Measurements from ENCODE around the gene MCM7.

The MCM7 gene

DNA sequence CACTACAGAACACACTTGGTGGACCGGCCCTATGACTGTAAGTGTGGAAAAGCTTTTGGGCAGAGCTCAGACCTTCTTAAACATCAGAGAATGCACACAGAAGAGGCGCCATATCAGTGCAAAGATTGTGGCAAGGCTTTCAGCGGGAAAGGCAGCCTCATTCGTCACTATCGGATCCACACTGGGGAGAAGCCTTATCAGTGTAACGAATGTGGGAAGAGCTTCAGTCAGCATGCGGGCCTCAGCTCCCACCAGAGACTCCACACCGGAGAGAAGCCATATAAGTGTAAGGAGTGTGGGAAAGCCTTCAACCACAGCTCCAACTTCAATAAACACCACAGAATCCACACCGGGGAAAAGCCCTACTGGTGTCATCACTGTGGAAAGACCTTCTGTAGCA, 37.0 kb downstream of the MCM7 start:
- no peak overlapping the region for H3K27ac ChIP-seq
- TF ChIP-seq ZFX (IDR thresholded peaks at IDR 0.05), result 0 out of 2 replicates have a peak, but pooled peaks have one; percentile 19
- TF ChIP-seq CTCF (conservative IDR thresholded peaks at IDR 0.05), result no peak

- TF ChIP-seq ZFX (IDR thresholded peaks at IDR 0.05) (no peak), CTCF (conservative IDR thresholded peaks at IDR 0.05) (no peak)
- H3K27ac ChIP-seq, result no peak overlapping the region
These were observed 37.8 kb downstream of the MCM7 start for GRCh38 chr7:100063376-100063775.

GRCh38 chr7:100061518-100062193, 39.5 kb downstream of the MCM7 start:
- TF ChIP-seq ZFX (IDR thresholded peaks at IDR 0.05), result no peak
- no peak for TF ChIP-seq CTCF (conservative IDR thresholded peaks at IDR 0.05)
- H3K27ac ChIP-seq, result no peak overlapping the region

GRCh38 chr7:100059251-100059739, 41.9 kb downstream of the MCM7 start:
- H3K27ac ChIP-seq, result no peak overlapping the region
- TF ChIP-seq CTCF (conservative IDR thresholded peaks at IDR 0.05), result no peak
- no peak for TF ChIP-seq ZFX (IDR thresholded peaks at IDR 0.05)

DNA sequence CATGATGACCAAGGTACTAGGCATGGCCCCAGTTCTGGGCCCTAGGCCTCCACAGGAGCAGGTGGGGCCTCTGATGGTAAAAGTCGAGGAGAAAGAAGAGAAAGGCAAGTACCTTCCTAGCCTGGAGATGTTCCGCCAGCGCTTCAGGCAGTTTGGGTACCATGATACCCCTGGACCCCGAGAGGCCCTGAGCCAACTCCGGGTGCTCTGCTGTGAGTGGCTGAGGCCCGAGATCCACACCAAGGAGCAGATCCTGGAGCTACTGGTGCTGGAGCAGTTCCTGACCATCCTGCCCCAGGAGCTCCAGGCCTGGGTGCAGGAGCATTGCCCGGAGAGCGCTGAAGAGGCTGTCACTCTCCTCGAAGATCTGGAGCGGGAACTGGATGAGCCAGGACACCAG, 44.2 kb downstream of the MCM7 start:
- TF ChIP-seq CTCF (conservative IDR thresholded peaks at IDR 0.05) (no peak), ZFX (IDR thresholded peaks at IDR 0.05) (no peak)

DNA sequence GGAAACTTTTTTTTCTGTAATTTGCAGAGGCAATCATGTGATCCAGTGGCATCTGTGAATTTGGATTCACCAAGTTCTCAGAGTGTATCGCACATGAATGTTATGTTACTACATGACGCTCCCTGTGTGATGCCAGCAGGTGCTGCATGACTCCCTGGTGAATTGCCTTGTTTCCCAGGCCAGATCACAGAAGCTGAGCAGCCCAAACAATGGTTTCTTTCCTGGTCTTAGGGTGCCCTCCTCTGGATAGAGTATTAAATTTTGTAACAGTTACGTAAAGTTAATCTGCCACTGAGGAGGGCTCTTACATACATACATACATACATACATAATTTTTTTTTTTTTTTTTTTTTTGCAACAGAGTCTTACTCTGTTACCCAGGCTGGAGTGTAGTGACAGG, 48.0 kb downstream of the MCM7 start:
- TF ChIP-seq ZFX (IDR thresholded peaks at IDR 0.05) (no peak), CTCF (conservative IDR thresholded peaks at IDR 0.05) (no peak)
- no peak overlapping the region for H3K27ac ChIP-seq

More for the DNA sequence above, 44.2 kb downstream of the MCM7 start:
- no peak overlapping the region for H3K27ac ChIP-seq

GRCh38 chr7:100051611-100052010, 49.6 kb downstream of the MCM7 start:
- no peak overlapping the region for H3K27ac ChIP-seq
- TF ChIP-seq ZFX (IDR thresholded peaks at IDR 0.05), result no peak
- no peak for TF ChIP-seq CTCF (conservative IDR thresholded peaks at IDR 0.05)

Data from C4-2B (cell line).